MM.1S (cell line): ENCODE results near the gene C3orf33.

ENCODE experiments used
- CTCF ChIP-seq: fragments of 300-600 bp; sonication (generic); IDR thresholded peaks from 2 replicates; pipeline ENCODE4 v1.5.1; 2016; ENCODE audit warnings: antibody characterized with exemption, low read length, mixed read lengths
- EZH2 ChIP-seq: fragments of 300-600 bp; sonication (generic); optimal IDR thresholded peaks from 2 replicates; pipeline ENCODE3; 2017; ENCODE audit warnings: low read depth, mild to moderate bottlenecking, antibody characterized with exemption, low read length, mixed read lengths
- EZH2phosphoT487 ChIP-seq: fragments of 300-600 bp; sonication (generic); IDR thresholded peaks from 2 replicates; pipeline ENCODE4 v1.6.1; 2018; ENCODE audit warnings: antibody characterized with exemption, low read length

- TF ChIP-seq CTCF (no peak), EZH2 (no peak), EZH2phosphoT487 (no peak)
Observed at GRCh38 chr3:155714295-155714718, 91.8 kb downstream of the C3orf33 start.
